SU-DHL-6 (cell line): ENCODE measurements around the gene GABPB1.

Experiments used
- H2AFZ ChIP-seq: fragments of 200-600 bp; sonication (generic); 2 replicates; pipeline ENCODE4 v1.6.1; 2014; ENCODE audit warnings: low read depth, mild to moderate bottlenecking, moderate library complexity, mixed read lengths, antibody characterized with exemption, low read length; ENCODE audit not compliant: severe bottlenecking
- H3F3A ChIP-seq: fragments of 200-600 bp; shearing (Covaris generic); 2 replicates; pipeline ENCODE4 v1.6.0; 2016; ENCODE audit warnings: antibody characterized with exemption, mild to moderate bottlenecking; ENCODE audit not compliant: insufficient read depth
- H3K27ac ChIP-seq: fragments of 200-600 bp; sonication (generic); 2 replicates; pipeline ENCODE4 v1.5.1; 2016; ENCODE audit warnings: low read depth, mild to moderate bottlenecking, low read length, moderate library complexity, mixed read lengths
- H3K27me3 ChIP-seq: fragments of 200-600 bp; sonication (generic), shearing (Covaris generic); 2 replicates; pipeline ENCODE4 v1.6.0; 2014; ENCODE audit warnings: mild to moderate bottlenecking, low read length
- H3K36me3 ChIP-seq: fragments of 200-600 bp; sonication (generic); 2 replicates; pipeline ENCODE4 v1.6.1; 2014; ENCODE audit warnings: mild to moderate bottlenecking, low read length, mixed read lengths
- H3K4me2 ChIP-seq: fragments of 300-600, 200-600 bp; shearing (Covaris generic), sonication (generic); 2 replicates; pipeline ENCODE4 v1.6.0; 2014; ENCODE audit warnings: low read length, low read depth, mild to moderate bottlenecking; ENCODE audit not compliant: poor library complexity, severe bottlenecking
- H3K4me3 ChIP-seq: fragments of 200-600 bp; sonication (generic); 2 replicates; pipeline ENCODE4 v1.5.1; 2014; ENCODE audit warnings: antibody characterized with exemption, low read length, mild to moderate bottlenecking, mixed read lengths; ENCODE audit not compliant: insufficient read depth, poor library complexity, severe bottlenecking
- H3K79me2 ChIP-seq: fragments of 200-600 bp; sonication (generic); 2 replicates; pipeline ENCODE4 v1.6.1; 2014; ENCODE audit warnings: mild to moderate bottlenecking, low read length, moderate library complexity; ENCODE audit not compliant: insufficient read depth
- H3K9ac ChIP-seq: fragments of 200-600 bp; sonication (generic); 2 replicates; pipeline ENCODE4 v1.7.0; 2014; ENCODE audit warnings: mild to moderate bottlenecking, low read length
- H3K9me2 ChIP-seq: fragments of 200-600 bp; sonication (generic); replicated peaks from 2 replicates; pipeline ENCODE4 v1.6.1; 2014; ENCODE audit warnings: low read length; ENCODE audit not compliant: insufficient read depth
- H3K9me3 ChIP-seq: fragments of 200-600 bp; sonication (generic); 2 replicates; pipeline ENCODE4 v1.6.1; 2014; ENCODE audit warnings: low read length, mixed read lengths; ENCODE audit not compliant: insufficient read depth
- H4K20me1 ChIP-seq: fragments of 200-600 bp; sonication (generic); 2 replicates; pipeline ENCODE4 v1.6.1; 2014; ENCODE audit warnings: low read depth, mild to moderate bottlenecking, antibody characterized with exemption, low read length, moderate library complexity, mixed read lengths
- CTCF ChIP-seq: fragments of 200-600 bp; sonication (generic); IDR thresholded peaks from one replicate; pipeline ENCODE4 v1.5.1; 2017; ENCODE audit warnings: antibody characterized with exemption, mild to moderate bottlenecking, low read length, moderate library complexity; ENCODE audit not compliant: insufficient read depth, poor library complexity, severe bottlenecking
- EZH2phosphoT487 ChIP-seq: fragments of 200-600 bp; sonication (generic), shearing (Covaris generic); conservative IDR thresholded peaks from 2 replicates; pipeline ENCODE4 v1.6.1; 2018; ENCODE audit warnings: mild to moderate bottlenecking, antibody characterized with exemption, low read length, moderate library complexity, mixed read lengths

Gene GABPB1

DNA sequence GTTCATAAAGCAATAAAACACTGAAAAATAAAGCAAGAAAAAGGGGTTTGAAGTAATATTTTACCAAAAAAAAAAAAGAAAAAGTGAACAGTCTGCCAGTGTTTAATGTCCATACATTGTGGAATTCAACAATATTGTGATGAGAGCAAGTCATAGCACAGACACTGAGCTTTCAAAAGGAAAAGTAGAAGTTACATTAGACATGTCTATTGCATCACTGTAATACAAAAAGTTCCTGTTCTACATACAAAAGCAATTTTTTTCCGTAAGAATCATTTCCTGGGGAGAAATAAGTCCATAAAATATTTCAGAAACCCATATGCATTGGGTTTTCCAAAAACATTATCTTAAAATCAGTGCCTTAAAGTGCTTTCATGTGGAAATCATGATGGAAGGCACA lies 77.6 kb downstream of the GABPB1 start:
- Histone ChIP-seq H3K9ac (no peak overlapping the region), H3K4me3 (no peak overlapping the region), H3K9me2 (no peaks in the 10 kb centered on the region), H3F3A (0 out of 2 replicates have a peak, but pooled peaks cover 3% of the 10 kb centered on the region), H3K4me2 (no peak overlapping the region), H3K36me3 (peaks cover 7% of the 10 kb centered on the region), H3K9me3 (no peaks in the 10 kb centered on the region), H3K27me3 (no peaks in the 10 kb centered on the region), H4K20me1 (no peaks in the 10 kb centered on the region), H3K79me2 (no peaks in the 10 kb centered on the region), H3K27ac (no peak overlapping the region), H2AFZ (no peak overlapping the region)
- TF ChIP-seq CTCF = no peak
- TF ChIP-seq EZH2phosphoT487 = no peak

DNA sequence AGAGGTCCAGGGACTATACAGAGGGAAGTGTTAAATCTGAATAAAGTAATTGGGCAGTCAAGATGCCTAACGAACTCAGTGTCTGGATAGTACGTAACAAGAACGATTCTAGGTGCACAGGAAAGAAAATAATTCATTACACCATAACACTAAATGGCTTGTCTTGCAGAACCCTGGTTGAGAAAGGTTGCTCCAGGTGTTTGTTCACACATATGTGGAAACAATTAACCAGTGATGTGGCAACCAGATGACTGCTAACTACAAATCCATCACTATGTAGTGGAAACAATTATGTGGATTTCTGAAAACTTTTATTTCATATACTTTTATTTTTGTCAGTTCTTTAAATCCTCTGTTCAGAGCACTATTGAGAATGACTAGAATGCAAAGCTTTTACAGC lies 79.1 kb downstream of the GABPB1 start:
- Histone ChIP-seq H3K36me3 (peaks cover 7% of the 10 kb centered on the region), H3K4me2 (no peak overlapping the region), H4K20me1 (no peaks in the 10 kb centered on the region), H2AFZ (no peak overlapping the region), H3K79me2 (no peaks in the 10 kb centered on the region), H3K9me3 (no peaks in the 10 kb centered on the region), H3K27me3 (no peaks in the 10 kb centered on the region), H3K27ac (no peak overlapping the region), H3K9me2 (no peaks in the 10 kb centered on the region), H3K9ac (no peak overlapping the region), H3K4me3 (no peak overlapping the region), H3F3A (0 out of 2 replicates have a peak, but pooled peaks cover 3% of the 10 kb centered on the region)
- TF ChIP-seq EZH2phosphoT487 (no peak), CTCF (no peak)

DNA sequence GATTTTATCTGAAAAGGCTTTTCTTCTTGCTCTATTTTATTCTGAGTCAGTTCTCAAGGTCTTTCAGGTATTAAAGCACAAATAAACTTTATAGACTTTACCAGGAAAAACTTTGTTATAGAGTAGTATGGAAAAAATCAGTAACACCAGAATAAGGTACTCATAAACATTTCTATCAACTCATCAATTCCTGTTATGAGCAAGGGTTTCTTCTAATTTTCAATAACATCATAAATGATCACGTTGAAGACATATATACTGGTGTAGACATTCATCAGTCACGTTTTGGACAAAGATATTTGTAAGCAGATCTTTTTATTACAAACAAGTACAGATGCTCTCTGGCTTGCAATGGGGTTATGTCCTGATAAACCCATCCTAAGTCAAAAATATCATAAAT lies 79.9 kb downstream of the GABPB1 start:
- no peak overlapping the region for H2AFZ ChIP-seq
- H3K9me2 ChIP-seq = no peaks in the 10 kb centered on the region
- no peaks in the 10 kb centered on the region for H3K79me2 ChIP-seq
- H3K4me2 ChIP-seq = no peak overlapping the region
- H3K27ac ChIP-seq = no peak overlapping the region
- H4K20me1 ChIP-seq = no peaks in the 10 kb centered on the region
- TF ChIP-seq CTCF = no peak
- no peak for TF ChIP-seq EZH2phosphoT487
- no peak overlapping the region for H3K9ac ChIP-seq
- no peak overlapping the region for H3K4me3 ChIP-seq
- 0 out of 2 replicates have a peak, but pooled peaks cover 3% of the 10 kb centered on the region for H3F3A ChIP-seq
- H3K27me3 ChIP-seq = no peaks in the 10 kb centered on the region
- H3K9me3 ChIP-seq = no peaks in the 10 kb centered on the region
- H3K36me3 ChIP-seq = peaks cover 7% of the 10 kb centered on the region
